Measurements from ENCODE around the gene RAMP3.

The RAMP3 gene

GRCh38 chr7:45220846-45221618 lies 63.4 kb downstream of the RAMP3 start:
- DNase-seq (ENCODE audit: low read depth, low spot score), result no peak

DNA sequence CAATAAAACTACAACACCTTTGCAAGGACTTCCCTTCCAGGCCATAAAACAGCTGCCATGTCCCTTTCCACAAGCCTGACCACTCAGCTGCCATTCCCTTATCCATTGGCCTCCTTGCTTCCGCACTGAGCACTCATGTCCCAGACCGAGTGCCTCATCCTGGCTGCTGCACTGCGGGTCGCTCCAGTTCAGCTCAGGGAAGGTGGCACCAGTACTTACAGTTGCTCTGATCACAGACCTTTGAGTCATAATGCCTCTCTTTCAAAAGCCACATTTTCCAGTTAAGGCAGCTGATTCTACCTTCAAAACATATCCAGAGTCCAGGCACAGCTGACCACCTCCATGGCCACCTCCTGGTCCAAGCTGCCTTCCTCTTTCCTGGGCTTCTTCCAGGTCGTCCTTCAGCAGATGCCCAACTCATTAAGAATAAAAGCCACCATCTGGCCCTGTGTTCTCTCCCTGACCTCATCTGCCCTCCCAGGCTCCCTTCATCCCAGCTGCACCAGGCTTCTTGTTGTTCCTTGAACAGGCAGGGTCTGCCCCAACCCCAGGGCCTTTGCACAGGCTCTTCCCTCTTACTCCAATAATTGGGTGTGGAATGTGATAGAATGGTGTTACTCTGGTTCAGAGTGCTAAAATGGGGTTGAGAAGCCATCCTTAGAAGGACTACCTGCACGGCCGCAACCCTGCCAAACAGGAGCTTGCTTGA lies 64.5 kb downstream of the RAMP3 start:
- no peak for DNase-seq (ENCODE audit: low read depth, low spot score)

GRCh38 chr7:45223078-45223477 lies 65.5 kb downstream of the RAMP3 start:
- no peak for DNase-seq (ENCODE audit: low read depth, low spot score)

- no peak for DNase-seq (ENCODE audit: low read depth, low spot score)
Observed at GRCh38 chr7:45223728-45224630, 66.4 kb downstream of the RAMP3 start.

DNA sequence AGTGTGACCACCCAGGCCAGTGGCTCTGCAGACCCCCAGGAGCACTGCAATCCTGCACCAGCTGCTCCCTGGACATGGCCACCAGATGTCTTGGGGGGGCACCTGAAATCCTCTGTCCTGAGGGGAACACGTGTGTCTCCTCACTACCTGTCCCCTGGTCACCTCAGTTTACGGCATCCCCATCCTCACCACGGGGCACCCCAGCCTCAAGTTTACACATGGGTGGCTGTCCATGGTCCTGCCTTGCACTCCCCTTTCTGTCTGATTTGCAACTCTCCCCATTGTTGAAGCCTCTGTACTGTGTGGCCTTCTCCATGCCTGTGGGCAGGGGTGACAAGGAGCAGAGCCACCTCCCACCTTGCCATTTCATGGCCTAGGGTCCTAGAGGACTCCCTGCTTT lies 67.2 kb downstream of the RAMP3 start:
- peak; percentile 23 for DNase-seq (ENCODE audit: low read depth, low spot score)

DNA sequence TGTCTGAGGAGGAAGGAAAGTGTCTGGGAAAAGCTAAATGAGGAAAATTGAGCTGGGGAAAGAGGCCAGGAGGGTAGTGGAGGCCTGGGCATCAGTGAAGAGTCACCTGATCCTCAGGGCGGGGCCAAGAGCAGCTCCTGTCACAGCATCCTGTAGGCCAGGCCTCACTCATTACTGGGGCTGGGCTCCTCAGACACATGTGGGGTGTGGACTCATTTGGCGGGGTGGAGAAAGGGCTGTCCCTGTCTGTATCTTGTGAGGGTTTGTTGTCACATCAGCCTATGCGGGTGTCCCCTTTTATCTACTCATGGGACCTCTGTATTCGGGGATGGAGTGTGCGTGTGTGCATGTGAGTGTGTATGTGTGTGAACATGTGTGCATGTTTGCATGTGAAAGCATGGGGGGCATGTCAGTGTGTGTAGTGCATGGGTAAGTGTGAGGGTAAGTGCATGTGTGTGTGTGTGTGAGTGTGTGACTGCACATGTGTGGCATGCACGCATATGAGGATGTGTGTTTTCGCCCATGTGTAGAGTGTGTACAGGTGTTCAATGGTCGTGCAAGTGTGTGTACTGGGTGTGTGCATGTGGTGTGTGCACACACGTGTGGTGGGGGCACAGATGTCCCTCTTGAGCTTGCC lies 67.8 kb downstream of the RAMP3 start:
- DNase-seq (ENCODE audit: low read depth, low spot score), result no peak

- DNase-seq (ENCODE audit: low read depth, low spot score), result no peak
Observed at GRCh38 chr7:45225948-45226335, 68.4 kb downstream of the RAMP3 start.

DNA sequence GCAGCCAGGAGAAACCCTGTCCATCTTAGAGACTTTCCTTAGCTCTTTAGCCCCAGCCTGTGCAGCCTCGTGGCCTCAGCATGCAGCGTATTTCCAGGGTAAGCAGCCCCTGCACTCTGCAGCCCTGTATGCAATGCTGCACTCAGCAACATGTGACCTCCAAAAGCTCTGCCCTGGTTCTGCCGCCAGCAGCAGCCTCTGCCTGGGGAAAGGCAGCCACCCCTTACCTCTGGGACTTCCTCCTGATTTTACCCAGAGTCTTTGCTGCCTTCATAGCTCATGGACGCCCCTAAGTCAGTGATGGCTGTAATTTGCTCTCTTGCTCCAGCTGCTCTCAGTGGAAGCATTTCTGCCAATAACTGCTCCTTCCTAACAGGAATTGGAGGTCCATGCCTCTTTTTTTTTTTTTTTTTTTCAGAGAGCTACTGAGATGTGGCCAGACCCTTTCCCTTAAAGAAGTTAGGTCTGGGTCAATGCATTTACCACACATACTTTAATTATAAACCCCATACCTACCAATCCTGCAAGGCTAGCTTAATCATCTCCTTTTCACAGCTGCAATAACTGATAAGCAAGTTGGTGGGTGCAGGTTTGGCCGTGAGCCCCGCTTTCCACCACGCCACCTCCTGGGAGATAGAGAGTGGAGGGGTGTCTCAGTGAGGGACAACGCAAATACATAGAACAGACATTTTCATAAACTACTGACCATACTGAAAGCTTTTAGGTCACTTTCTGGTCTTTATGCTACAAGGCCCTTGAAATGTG lies 71.7 kb downstream of the RAMP3 start:
- DNase-seq (ENCODE audit: low read depth, low spot score), result no peak

GRCh38 chr7:45230083-45230482 lies 72.5 kb downstream of the RAMP3 start:
- DNase-seq (ENCODE audit: low read depth, low spot score), result no peak

- DNase-seq (ENCODE audit: low read depth, low spot score), result no peak
Observed at GRCh38 chr7:45230611-45231165, 73.1 kb downstream of the RAMP3 start.

- DNase-seq (ENCODE audit: low read depth, low spot score), result no peak
Observed at GRCh38 chr7:45233249-45233775, 75.7 kb downstream of the RAMP3 start.
